ENCODE measurements around the gene GNPDA1. TPM values are rescaled to one million over a fixed set of nuclear protein-coding genes. Genes with fewer than 3 reads are reported as not detected.

Gene GNPDA1
- total and polyA plus RNA-seq, 2 of the 4 experiments (the other 2 are of a cell fraction): 23.1 to 60.6 TPM

GRCh38 chr5:141966963-141967333 lies 45.9 kb downstream of the GNPDA1 start:
- no peak overlapping the region for H3K18ac ChIP-seq (ENCODE audit: low read depth, low read length)
- no peak overlapping the region for H2BK5ac ChIP-seq (ENCODE audit: low read depth, low read length, poor library complexity, severe bottlenecking)
- H4K5ac ChIP-seq (ENCODE audit: low read depth, low read length): no peak overlapping the region
- H3K4me2 ChIP-seq (ENCODE audit: low read depth, low read length): no peak overlapping the region
- H3K9ac ChIP-seq (ENCODE audit: low read depth, low read length): no peak overlapping the region
- peaks cover 7 to 24% of the 10 kb centered on the region in 2 experiments; a peak in 2 of 4 replicates for H3K79me1 ChIP-seq (ENCODE audit: low read depth in 1 of 2, low read length in 2 of 2)
- no CpG with 5 or more reads among the region's 2 CpGs for WGBS, 2 experiments (ENCODE audit: extremely low coverage in 2 of 2, insufficient read length in 1 of 2)
- no peak overlapping the region for H3K4ac ChIP-seq (ENCODE audit: low read depth, low read length)
- no peak overlapping the region for H3K14ac ChIP-seq (replicated peaks; ENCODE audit: low read depth, low read length)
- H3K36me3 ChIP-seq (ENCODE audit: control insufficient read depth, insufficient read depth, low read length): peaks cover 3% of the 10 kb centered on the region; the same call in 1 of the 2 replicates
- POLR2A ChIA-PET (ENCODE audit: unreplicated experiment): no interaction called here
- H4K91ac ChIP-seq (ENCODE audit: insufficient read depth, low read depth, low read length): no peak overlapping the region
- H3K27ac ChIP-seq (ENCODE audit: insufficient read depth, low read length): no peak overlapping the region
- H2AK5ac ChIP-seq (ENCODE audit: low read depth, low read length): no peak overlapping the region
- CTCF ChIA-PET: interaction anchor here (2.9 kb wide), 1 partner anchor 275 kb away, joined by 8 read pairs; no protein-coding TSS in a partner anchor
- in situ Hi-C loops (cut with MboI; ENCODE audit: low sequenced_read_pairs) (no loop called here), intact Hi-C loops (cut with micrococcal nuclease) (no loop called here), dilution Hi-C loops (cut with HindIII; ENCODE audit: low sequenced_read_pairs, unreplicated experiment) (no loop called here)
- H3K56ac ChIP-seq (ENCODE audit: extremely low read depth, insufficient read depth, low read length): no peak overlapping the region
- H3K9me3 ChIP-seq (ENCODE audit: control insufficient read depth, insufficient read depth, low read length): no peaks in the 10 kb centered on the region
- no peak overlapping the region for H2BK15ac ChIP-seq (ENCODE audit: low read depth, low read length)
- no peak for TF ChIP-seq SMC3 (IDR thresholded peaks at IDR 0.05; ENCODE audit: low read depth, low read length)
- TF ChIP-seq ELK1 (IDR thresholded peaks at IDR 0.05; ENCODE audit: borderline replicate concordance, low read depth, low read length): no peak
- no peak for TF ChIP-seq RCOR1 (IDR thresholded peaks at IDR 0.05; ENCODE audit: insufficient replicate concordance, low read length)
- no peak for TF ChIP-seq MAZ (IDR thresholded peaks at IDR 0.05; ENCODE audit: borderline replicate concordance, low read depth, low read length)
- no peak for TF ChIP-seq CEBPB (IDR thresholded peaks at IDR 0.05; ENCODE audit: low read depth, low read length)
- no peak for TF ChIP-seq CHD1 (IDR thresholded peaks at IDR 0.05; ENCODE audit: low read depth, low read length)
- TF ChIP-seq POLR2A (IDR thresholded peaks at IDR 0.05; ENCODE audit: low read depth, low read length): no peak
- no peak for TF ChIP-seq CTCF (conservative IDR thresholded peaks at IDR 0.05; ENCODE audit: low read depth, low read length)
- TF ChIP-seq USF2 (IDR thresholded peaks at IDR 0.05; ENCODE audit: low read depth, low read length): no peak
- TF ChIP-seq RAD21 (IDR thresholded peaks at IDR 0.05; ENCODE audit: low read length): no peak
- TF ChIP-seq RFX5 (IDR thresholded peaks at IDR 0.05; ENCODE audit: low read depth, low read length): no peak
- no peaks in the 10 kb centered on the region for H3K27me3 ChIP-seq (ENCODE audit: control insufficient read depth, insufficient read depth, low read length)
- no peak overlapping the region for H2BK120ac ChIP-seq (ENCODE audit: low read depth, low read length)
- no peaks in the 10 kb centered on the region for H4K20me1 ChIP-seq (ENCODE audit: insufficient read depth, low read length)
- H2AFZ ChIP-seq (replicated peaks; ENCODE audit: low read length, poor library complexity): no peak overlapping the region
- peaks cover 3% of the 10 kb centered on the region; the same call in 1 of the 2 replicates for H3K9me1 ChIP-seq (ENCODE audit: insufficient read depth, low read length)
- H2BK20ac ChIP-seq (ENCODE audit: low read depth, low read length): no peak overlapping the region
- no peak overlapping the region for H4K8ac ChIP-seq (ENCODE audit: low read depth in 2 of 2, low read length in 2 of 2)
- H2AK9ac ChIP-seq (replicated peaks; ENCODE audit: low read depth, low read length, poor library complexity): no peak overlapping the region
- DNase-seq (no peak), ATAC-seq (ENCODE audit: low read depth) (no peak)
- H3K4me1 ChIP-seq (ENCODE audit: control insufficient read depth, insufficient read depth, low read length): 0 out of 2 replicates have a peak, but pooled peaks cover 6% of the 10 kb centered on the region
- no peak overlapping the region for H3K23ac ChIP-seq (ENCODE audit: low read depth, low read length)
- no peak overlapping the region for H3K4me3 ChIP-seq (ENCODE audit: insufficient read depth, low read depth, low read length)
- no TSS peak for BruUV-seq (replicated peaks)
